Measurements from ENCODE around the gene LAMC2. TPM values are rescaled to one million over a fixed set of nuclear protein-coding genes. Genes with fewer than 3 reads are reported as not detected.

LAMC2 gene
- 27.6 to 40.3 TPM (median 29.1 TPM) in 5 replicates for total RNA-seq (2022; extraction: Qiagen RNA extraction; ENCODE audit: low read depth)

GRCh38 chr1:183185941-183186490 is at the start of gene LAMC2:
Gene LAMC2 (plus strand): TSS chr1:183186264. CDS start chr1:183186353, 89 bp downstream.

Other genes starting within 250 kb of the LAMC2 start
- not detected in 5 replicates for gene SHCBP1L, start 233.1 kb upstream of the LAMC2 start, total RNA-seq (2022; extraction: Qiagen RNA extraction; ENCODE audit: low read depth)
- gene LAMC1, start 162.8 kb upstream of the LAMC2 start, total RNA-seq (2022; extraction: Qiagen RNA extraction; ENCODE audit: low read depth) = 94.4 to 132 TPM (median 118 TPM) in 5 replicates
- gene NMNAT2, start 232.1 kb downstream of the LAMC2 start, total RNA-seq (2022; extraction: Qiagen RNA extraction; ENCODE audit: low read depth) = 0.51 to 0.85 TPM (median 0.60 TPM) in 5 replicates